Mucosa of rectum (tissue), 2 donors: ENCODE data around the gene ANKRD33B.

ENCODE experiments used
- H3K27ac ChIP-seq, 2 donors: one replicate each; pipeline ENCODE4 v1.7.0; 2013; ENCODE audit warnings: inconsistent platforms in 2 of 2, low read depth in 2 of 2, low read length in 2 of 2
- H3K27me3 ChIP-seq, 2 donors: one replicate each; pipeline ENCODE4 v1.7.0; 2013; ENCODE audit warnings: low read length in 2 of 2; ENCODE audit not compliant: control insufficient read depth in 2 of 2, insufficient read depth in 2 of 2
- H3K36me3 ChIP-seq, 2 donors: one replicate each; pipeline ENCODE4 v1.7.0; 2013; ENCODE audit warnings: low read length in 2 of 2; ENCODE audit not compliant: control insufficient read depth in 2 of 2, insufficient read depth in 2 of 2
- H3K4me1 ChIP-seq, 2 donors: one replicate each; pipeline ENCODE4 v1.7.0; 2013; ENCODE audit warnings: low read length in 2 of 2, mild to moderate bottlenecking in 1 of 2; ENCODE audit not compliant: control insufficient read depth in 2 of 2, insufficient read depth in 2 of 2
- H3K4me3 ChIP-seq, 2 donors: one replicate each; pipeline ENCODE4 v1.7.0; 2013; ENCODE audit warnings: low read length in 2 of 2
- H3K9ac ChIP-seq, 2 donors: one replicate each; pipeline ENCODE4 v1.7.0; 2013; ENCODE audit warnings: low read length in 2 of 2, low read depth in 1 of 2, mild to moderate bottlenecking in 1 of 2
- H3K9me3 ChIP-seq, 2 donors: one replicate each; pipeline ENCODE4 v1.7.0; 2013; ENCODE audit warnings: low read length in 2 of 2; ENCODE audit not compliant: control insufficient read depth in 2 of 2
- donor health status: healthy.
- donor health status: Normal muscosa, but diverticular disease.

Gene ANKRD33B

DNA sequence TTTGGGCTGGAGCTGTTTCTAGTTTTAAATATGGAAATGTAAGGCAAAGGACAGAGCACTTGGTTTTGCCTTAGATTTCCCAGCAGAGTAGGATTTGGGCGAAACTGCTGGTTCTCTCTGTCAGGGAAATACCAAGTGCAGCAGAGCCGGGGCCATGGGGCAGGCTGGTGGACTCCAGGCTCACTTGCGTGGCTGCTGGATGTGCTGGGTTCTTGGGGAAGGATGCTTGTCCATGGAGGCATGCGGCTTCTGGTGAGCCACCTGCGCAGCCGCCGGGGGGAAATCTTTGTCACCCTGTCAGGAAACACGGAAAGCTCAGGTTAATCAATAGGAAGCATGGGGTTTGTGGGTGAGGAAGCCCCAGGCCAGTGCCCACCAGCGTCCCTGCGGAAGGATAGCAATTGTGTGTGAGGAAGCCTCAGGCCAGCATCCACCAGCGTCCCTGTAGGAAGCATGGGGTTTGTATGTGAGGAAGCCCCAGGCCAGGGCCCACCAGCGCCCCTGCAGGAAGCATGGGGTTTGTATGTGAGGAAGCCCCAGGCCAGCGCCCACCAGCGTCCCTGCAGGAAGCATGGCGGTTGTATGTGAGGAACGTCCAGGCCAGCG is 117.1 kb downstream of the ANKRD33B start:
- H3K36me3 ChIP-seq: peaks cover 41 to 60% of the 10 kb centered on the region in 2 donors
- H3K4me3 ChIP-seq: no peak overlapping the region
- no peaks in the 10 kb centered on the region for H3K27me3 ChIP-seq
- H3K4me1 ChIP-seq: no peaks in the 10 kb centered on the region
- no peak overlapping the region for H3K27ac ChIP-seq
- H3K9ac ChIP-seq: no peak overlapping the region
- peaks cover 0 to 2% of the 10 kb centered on the region in 2 donors for H3K9me3 ChIP-seq

DNA sequence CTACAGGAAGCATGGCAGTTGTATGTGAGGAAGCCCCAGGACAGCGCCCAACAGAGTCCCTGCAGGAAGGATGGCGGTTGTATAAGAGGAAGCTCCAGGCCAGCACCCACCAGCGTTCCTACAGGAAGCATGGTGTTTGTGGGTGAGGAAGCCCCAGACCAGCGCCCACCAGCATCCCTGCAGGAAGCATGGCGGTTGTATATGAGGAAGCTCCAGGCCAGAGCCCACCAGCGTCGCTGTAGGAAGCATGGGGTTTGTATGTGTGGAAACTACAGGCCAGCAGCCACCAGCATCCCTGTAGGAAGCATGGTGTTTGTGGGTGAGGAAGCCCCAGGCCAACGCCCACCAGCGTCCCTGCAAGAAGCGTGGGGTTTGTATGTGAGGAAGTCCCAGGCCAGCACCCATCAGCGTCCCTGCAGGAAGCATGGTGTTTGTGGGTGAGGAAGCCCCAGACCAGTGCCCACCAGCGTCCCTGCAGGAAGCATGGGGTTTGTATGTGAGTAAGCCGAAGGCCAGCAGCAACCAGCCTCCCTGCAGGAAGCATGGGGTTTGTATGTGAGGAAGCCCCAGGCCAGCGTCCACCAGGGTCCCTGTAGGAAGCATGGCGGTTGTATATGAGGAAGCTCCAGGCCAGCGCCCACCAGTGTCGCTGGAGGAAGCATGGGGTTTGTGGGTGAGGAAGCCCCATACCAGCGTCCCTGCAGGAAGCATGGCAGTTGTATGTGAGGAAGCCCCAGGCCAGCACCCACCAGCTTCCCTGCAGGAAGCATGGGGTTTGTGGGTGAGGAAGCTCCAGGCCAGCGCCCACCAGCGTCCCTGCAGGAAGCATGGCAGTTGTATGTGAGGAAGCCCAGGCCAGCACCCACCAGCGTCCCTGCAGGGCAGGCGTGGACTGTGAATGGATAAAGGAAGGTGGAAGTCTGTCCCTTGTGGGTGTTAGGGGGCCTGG is 118.1 kb downstream of the ANKRD33B start:
- H3K27me3 ChIP-seq: no peaks in the 10 kb centered on the region
- no peak overlapping the region for H3K9ac ChIP-seq
- peaks cover 41 to 60% of the 10 kb centered on the region in 2 donors for H3K36me3 ChIP-seq
- no peaks in the 10 kb centered on the region for H3K4me1 ChIP-seq
- H3K4me3 ChIP-seq: no peak overlapping the region
- no peak overlapping the region for H3K27ac ChIP-seq
- H3K9me3 ChIP-seq: peaks cover 0 to 2% of the 10 kb centered on the region in 2 donors

DNA sequence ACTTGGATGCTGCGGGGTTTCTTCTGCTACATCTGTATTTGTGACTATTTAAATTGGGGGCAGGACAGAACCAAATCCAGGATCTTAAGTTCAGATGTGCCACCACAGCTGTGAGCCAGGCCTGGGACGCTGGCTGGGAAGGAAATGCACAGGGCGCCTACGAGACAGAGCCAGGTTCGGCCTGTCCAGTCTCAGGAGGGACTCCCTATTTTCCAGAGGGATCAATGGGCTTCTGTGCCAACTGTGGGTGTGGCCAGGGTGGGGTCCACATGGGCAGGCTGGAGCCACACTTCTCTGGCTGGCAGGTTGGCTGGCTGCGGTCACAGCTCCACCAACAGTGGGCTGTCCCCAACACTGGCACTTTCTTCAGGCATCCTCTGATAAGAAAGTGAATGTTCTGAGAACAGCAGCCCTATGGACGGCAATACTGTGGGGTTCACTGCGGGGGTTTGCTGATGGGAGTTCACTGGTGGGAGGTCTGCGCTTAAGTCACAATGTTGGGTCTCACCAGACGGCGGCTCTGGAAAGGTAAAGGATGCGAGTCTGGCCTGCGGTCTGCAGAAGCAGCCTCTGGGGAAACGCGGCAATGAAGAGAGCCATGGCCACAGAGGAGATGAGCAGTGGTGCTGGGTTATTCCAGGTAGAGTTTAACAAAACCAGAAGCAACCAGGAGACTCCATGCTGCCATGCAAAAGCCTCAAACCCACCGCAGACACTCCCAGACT is 119.1 kb downstream of the ANKRD33B start:
- Histone ChIP-seq H3K9ac (no peak overlapping the region), H3K27me3 (no peaks in the 10 kb centered on the region), H3K4me3 (no peak overlapping the region), H3K27ac (no peak overlapping the region), H3K9me3 (no peaks in the 10 kb centered on the region), H3K4me1 (no peaks in the 10 kb centered on the region), H3K36me3 (peaks cover 36 to 52% of the 10 kb centered on the region in 2 donors)

- Histone ChIP-seq H3K36me3 (peaks cover 28 to 42% of the 10 kb centered on the region in 2 donors), H3K27ac (no peak overlapping the region), H3K9ac (no peak overlapping the region), H3K4me3 (no peak overlapping the region), H3K4me1 (no peaks in the 10 kb centered on the region), H3K9me3 (no peaks in the 10 kb centered on the region), H3K27me3 (no peaks in the 10 kb centered on the region)
Observed at GRCh38 chr5:10684303-10685086, 120.6 kb downstream of the ANKRD33B start.

DNA sequence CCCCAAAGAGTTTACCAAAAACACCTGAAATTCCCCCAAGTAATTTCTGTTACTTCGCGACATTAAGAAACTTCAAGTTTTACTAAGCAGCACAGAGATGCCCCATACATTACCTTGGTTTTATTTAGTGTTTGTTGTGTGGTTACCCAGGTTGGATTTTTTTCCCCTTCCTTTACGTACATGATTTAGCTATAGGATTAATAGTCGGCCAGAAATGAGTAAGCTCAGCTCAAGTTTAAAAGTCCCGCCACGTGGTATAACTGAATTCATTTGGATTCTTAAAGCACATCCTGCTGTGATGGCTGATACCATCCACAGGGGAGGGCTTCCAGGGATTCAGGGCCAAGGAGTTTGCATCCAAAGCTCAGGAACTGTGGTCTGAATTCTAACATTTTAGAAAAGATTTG is 121.2 kb downstream of the ANKRD33B start:
- H3K27ac ChIP-seq: no peak overlapping the region
- no peak overlapping the region for H3K9ac ChIP-seq
- H3K36me3 ChIP-seq: peaks cover 25 to 39% of the 10 kb centered on the region in 2 donors
- H3K27me3 ChIP-seq: no peaks in the 10 kb centered on the region
- no peaks in the 10 kb centered on the region for H3K4me1 ChIP-seq
- H3K9me3 ChIP-seq: no peaks in the 10 kb centered on the region
- H3K4me3 ChIP-seq: no peak overlapping the region

DNA sequence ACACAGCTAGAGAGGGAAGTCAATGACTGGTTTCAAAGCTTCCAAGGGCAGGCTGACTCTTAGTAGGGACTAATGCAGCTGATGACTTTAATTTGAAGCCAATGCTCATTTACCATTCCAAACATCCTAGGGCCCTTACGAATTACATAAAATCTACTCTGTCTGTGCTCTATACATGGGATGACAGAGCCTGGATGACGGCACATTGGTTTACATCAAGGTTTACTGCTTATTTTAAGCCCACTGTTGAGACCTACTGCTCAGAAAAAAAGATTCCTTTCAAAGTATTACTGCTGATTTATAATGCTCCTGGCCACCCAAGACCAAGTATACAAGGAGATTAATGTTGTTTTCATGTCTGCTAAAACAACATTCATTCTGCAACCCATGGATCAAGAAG is 123.0 kb downstream of the ANKRD33B start:
- no peak overlapping the region for H3K4me3 ChIP-seq
- H3K36me3 ChIP-seq: peaks cover 10 to 23% of the 10 kb centered on the region in 2 donors
- no peaks in the 10 kb centered on the region for H3K27me3 ChIP-seq

GRCh38 chr5:10688651-10689171 is 124.8 kb downstream of the ANKRD33B start:
- H3K4me1 ChIP-seq: no peaks in the 10 kb centered on the region
- H3K36me3 ChIP-seq: peaks cover 2 to 12% of the 10 kb centered on the region in 2 donors
- no peaks in the 10 kb centered on the region for H3K27me3 ChIP-seq
- H3K9me3 ChIP-seq: no peaks in the 10 kb centered on the region
- H3K9ac ChIP-seq: no peak overlapping the region
- no peak overlapping the region for H3K27ac ChIP-seq
- no peak overlapping the region for H3K4me3 ChIP-seq

More for the DNA sequence above, 123.0 kb downstream of the ANKRD33B start:
- Histone ChIP-seq H3K4me1 (no peaks in the 10 kb centered on the region), H3K9ac (no peak overlapping the region), H3K27ac (no peak overlapping the region), H3K9me3 (no peaks in the 10 kb centered on the region)

- Histone ChIP-seq H3K9ac (no peak overlapping the region), H3K27me3 (no peaks in the 10 kb centered on the region), H3K36me3 (peaks cover 2 to 11% of the 10 kb centered on the region in 2 donors), H3K4me1 (no peaks in the 10 kb centered on the region), H3K4me3 (no peak overlapping the region), H3K27ac (no peak overlapping the region), H3K9me3 (no peaks in the 10 kb centered on the region)
Observed at GRCh38 chr5:10689391-10690081, 125.7 kb downstream of the ANKRD33B start.
